Suppressor macrophage treated with lipopolysaccharide for 1 hour (primary cell): ENCODE results near the gene HOXC4.
"Not testable (repeated sequence)": the region's sequence is repeated elsewhere in the genome, so short reads cannot be mapped to it uniquely, and the experiment has no call there.

Source experiments
- DNase-seq, 3 donors: peaks; one replicate each; pipeline ENCODE4 v3.0.0-alpha.2; 2020 to 2022

The HOXC4 gene

DNA sequence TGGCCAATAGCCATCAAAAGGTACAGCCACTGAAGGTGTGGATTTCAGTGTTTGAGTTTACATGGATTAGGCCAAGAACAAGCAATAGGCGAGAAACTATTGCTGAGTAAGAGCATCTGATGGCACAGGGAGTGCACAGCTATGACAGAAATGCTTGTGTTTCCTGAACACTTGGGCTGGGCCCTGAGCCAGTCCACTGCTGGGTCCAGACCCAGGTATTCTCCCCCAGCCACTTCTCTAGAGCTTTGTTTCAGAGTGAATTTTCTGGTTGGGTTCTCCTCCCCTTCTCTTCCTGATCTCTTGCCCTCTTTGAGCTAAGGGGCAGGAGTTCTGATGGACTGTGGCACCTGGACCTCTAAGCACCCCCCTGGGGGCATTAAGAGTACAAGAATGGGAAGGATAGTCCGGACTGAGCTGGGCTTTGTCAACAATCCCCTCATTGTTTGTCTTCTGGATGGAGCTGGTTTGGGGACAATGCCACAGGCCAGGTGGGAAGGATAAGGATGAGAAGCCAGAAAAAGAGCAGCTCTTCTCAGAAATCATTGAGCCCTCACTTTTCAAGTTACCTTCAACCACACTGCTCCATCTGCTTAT is 12.4 kb upstream of the HOXC4 start:
- DNase-seq = no peak

DNA sequence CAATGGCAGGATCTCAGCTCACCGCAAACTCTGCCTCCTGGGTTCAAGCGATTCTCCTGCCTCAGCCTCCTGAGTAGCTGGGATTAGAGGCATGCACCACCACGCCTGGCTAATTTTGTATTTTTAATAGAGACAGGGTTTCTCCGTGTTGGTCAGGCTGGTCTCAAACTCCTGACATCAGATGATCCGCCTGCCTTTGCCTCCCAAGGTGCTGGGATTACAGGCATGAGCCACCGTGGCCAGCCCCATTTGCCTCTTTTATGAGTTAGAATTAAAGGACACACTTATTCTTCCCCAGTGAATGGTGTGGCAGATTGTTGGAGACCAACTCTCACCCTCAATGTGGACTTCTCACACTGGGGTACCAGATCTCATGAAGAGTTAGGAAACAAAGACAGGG is 11.6 kb upstream of the HOXC4 start:
- not testable (repeated sequence) for DNase-seq

DNA sequence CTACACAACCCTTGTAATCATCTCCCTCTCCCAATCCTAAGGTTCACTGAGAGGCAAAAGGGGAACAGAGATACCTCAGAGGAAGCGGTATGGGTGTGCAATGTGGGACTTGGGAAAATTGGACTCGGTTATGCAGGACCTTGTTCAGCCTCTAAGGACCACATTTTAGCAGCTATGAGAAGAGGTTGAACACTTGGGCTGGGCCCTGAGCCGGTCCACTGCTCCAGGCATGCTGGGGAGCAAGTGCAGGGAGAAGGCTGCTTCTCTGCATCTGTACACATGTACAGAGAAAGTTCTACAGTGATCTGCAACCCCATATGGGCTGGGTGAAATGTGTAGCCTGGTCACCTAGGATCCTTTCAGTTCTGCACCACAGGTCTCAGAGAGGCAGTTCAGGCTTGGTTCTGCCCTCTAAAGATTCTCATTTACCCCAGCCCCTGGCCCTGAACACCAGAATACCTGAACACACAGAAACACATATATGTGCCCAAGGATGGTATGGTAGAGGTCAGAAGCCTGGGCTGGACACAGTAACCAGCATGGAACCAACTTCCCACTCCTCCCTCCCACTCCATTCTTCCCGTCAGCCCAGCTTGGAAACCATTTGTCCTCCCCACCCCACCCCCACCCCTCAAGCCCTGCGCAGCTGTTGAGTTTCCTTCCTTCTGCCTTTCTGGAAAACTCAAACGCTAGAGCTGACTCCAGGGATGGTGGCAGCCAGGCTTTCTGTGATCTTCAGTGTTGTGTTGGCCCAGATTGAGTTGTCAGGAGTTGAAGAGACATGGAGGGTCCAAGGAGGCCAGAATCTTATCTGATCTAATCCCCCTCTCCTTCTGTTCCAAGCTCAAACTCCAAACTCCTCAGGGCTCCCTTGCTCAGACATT is 10.4 kb upstream of the HOXC4 start:
- DNase-seq = no peak

DNA sequence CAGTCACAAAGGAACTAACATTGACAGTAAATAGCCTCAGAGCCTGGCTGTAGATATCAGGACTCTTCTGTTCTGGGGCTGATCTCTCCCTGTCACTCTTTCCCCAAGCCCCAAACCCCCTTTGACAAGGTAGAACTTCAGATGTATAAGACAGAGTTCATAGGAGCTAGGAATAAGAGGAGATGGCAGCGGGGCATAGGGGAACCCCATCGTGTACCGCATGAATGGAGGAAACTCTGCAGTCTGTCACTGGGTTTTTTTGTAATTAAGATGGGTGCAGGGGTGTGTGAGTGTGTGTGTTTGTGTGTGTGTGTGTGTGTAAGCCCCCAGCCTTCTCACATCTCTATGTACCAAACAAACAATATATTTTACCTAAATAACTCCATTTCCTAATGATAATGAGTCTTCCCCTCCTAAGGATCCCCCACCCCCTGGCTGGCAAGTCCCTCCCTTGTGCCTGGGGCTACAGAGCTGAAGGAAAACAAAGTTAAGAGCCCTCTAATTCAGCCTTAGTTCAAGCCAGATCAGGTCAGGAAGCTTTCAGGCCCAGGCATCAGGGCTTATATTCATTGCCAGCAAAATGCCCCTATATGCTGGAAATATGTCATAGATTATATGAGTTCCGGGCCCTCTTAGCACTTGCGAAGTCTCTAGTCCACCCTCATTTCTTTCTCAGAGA is 9.1 kb upstream of the HOXC4 start:
- no peak for DNase-seq

DNA sequence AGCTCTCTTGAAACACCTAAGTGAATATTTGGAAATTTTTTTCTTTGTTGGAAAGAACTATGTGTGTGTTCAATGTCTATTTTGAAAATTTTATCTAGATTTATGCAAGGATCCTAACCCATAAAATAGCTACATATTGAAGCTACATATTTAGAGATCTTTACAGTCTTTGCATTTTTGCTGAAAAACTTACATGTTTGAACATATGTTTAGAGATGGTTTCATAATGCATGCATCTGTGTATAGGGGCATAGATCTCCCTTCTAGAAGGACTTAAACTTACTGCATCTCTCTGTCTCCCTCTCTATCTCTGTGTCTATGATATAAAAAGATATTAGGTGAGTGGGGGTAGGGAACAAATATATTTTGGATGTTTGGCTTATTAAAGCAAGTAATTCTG is 8.2 kb upstream of the HOXC4 start:
- DNase-seq = no peak

DNA sequence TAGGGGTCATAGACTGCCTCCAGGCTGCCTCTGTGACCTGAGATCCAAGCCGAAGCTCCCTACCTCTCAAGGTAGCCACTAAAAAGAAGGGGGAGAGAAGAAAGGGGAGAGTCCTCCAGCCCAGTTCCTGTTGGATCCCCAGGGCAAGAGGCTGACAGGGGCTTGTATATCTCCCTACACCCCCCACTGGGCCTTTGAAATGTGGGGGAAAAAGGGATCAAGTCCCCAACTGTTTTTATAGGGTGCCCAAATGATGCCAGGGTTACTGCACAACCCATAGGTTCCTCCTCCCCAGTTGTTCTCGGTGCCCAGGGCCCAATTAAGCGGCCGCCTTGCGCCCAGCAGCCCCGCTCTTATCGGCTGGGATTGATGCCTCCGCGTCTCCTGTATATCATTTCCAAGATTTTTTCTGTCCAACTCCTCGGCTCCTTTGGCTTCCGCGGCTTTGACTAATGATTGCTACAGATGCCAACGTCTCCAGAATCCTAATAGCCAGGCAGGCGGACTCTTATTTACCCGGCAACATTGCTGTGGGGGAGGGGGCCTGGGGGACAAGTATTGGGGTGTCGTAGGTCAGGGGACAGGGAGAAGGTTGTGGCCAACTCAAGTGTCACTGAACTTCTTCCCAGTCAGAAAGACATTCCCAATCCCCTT is 7.6 kb upstream of the HOXC4 start:
- no peak for DNase-seq

DNA sequence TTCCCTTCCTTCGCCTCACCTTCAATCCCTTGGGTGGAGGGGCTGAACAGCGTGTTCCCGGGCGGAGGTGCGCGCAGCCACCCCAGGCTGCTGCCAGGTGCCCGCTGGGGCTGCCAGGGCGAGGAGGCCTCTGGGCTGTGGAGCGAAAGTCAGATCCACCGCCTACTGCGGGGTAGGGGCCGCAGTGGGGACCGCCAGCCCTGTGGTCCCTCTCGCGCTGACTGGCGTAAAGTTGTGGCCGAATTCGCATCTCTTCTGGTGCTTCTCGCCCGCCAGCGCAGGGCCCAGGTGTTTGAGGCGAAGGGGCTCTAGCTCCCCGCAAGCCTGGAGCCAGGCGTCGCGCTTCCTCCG is 6.9 kb upstream of the HOXC4 start:
- DNase-seq = no peak

DNA sequence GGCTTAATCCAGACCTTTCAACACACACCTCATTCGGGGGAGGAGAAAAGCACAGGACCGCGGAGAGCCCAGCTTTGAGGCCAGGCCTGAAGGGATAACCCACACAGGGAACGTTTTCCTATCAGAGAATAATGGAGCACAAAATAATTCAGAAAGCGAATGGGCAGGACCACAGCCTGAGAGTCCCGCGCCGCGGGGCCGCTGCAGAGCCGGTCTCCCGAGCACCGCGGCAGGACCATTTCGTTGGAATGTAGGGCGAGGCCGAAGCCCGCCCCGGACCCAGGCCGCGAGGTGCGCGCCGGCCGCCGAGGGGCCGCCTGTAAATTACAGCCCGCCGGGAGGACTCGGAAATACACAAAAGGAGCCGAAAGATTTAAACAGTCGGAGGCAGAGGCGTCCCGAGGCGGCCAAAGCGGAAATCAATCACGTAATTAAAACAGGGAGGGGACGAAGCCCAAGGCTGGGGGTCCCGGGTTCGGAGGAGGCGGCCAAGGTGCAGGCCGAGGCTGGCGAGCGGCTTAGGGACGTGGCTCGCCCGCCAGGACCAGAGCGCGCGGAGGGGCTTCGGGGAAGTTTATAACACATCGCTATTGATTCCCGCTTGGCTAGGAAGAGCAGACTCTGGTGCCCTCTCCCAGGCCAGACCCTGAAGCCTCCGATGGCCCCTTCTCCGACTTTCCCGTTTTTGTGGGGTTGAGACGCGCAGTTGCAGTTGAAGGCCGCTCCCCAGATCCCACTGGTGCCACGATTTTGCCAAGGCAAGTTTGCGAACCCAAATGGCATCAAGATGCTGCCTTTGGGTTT is 6.3 kb upstream of the HOXC4 start:
- DNase-seq = no peak

DNA sequence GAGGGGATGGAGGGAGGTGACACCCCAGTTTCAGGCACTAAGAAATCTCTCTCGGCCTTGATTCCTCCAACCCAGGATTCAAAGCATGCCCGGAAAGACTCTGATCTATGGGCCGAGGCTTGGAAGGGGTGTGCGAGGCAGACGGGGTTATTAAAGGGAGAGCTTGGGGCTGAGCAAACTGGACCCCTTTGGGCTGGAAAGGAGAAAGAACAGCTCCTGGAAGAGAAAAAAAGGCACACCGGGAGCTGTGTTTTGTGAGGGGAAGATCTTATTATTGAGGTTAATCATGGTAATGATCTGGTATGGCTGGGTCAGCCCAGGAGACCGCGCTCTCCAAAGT is 5.7 kb upstream of the HOXC4 start:
- DNase-seq = no peak

DNA sequence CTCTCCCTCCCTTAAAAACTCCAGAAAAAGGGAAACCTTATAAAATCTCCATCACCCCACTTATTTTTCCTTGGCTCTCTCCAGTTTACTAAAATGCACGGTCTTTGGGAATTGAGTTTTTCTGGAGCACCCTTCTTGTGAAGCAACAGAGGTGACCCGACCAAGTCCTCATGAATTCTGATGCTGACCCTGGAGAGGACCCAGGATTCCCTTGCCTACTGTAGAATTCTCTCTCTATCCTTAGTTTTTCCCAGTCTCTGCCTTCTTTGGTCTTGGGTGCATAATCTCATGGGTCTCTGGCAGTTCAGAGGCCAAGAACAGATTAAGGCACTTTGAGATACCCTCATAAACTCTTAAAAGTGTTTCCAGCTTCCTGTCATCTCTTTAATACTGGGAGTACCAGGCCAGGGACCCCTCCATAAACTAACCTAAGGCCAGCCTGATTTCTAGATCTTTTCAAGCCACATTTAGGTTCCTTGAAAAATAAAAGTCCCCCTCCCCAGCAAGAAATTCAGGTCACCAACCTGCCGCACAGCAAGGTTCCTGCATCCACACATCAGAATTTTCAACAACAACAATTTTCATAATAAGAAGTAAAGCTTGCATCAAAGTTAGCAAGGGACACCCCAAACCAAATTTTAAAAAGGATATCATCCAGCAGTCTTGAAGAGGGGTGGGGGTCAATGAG is 5.1 kb upstream of the HOXC4 start:
- DNase-seq = no peak

DNA sequence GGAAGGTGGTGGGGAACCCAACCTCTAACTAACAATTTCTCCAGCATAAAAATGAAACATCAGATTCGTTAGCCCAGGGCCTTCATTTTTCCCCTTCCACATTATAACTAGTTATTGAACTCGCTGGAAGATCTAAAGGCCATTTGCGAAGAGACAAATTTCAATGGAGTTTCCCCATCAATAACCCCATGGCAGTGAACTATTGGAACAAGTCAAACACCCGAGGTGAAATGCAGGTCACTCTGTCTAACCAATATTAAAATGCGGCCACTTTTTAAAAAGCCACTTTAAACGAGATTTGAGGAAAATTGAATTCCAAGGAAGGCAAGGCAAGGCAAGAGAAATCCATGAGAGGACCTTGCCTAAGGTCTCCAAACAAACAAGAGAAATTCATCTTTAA is 4.5 kb upstream of the HOXC4 start:
- DNase-seq = no peak

DNA sequence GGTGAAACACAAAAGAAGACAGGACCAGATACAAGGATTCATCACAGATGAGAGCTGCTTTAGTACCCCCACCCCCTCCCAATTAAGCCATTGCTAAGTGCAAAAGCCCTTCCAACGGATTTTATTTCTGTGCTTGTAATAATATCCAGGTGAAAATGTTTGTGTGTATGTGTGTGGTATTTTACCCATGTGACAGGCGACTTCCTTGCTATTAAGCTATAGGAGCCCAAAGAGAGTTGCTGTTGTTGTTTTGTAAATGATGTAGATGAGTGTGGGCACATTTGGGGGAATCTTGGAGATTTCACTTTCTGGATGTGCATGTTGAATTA is 3.2 kb upstream of the HOXC4 start:
- DNase-seq = no peak

DNA sequence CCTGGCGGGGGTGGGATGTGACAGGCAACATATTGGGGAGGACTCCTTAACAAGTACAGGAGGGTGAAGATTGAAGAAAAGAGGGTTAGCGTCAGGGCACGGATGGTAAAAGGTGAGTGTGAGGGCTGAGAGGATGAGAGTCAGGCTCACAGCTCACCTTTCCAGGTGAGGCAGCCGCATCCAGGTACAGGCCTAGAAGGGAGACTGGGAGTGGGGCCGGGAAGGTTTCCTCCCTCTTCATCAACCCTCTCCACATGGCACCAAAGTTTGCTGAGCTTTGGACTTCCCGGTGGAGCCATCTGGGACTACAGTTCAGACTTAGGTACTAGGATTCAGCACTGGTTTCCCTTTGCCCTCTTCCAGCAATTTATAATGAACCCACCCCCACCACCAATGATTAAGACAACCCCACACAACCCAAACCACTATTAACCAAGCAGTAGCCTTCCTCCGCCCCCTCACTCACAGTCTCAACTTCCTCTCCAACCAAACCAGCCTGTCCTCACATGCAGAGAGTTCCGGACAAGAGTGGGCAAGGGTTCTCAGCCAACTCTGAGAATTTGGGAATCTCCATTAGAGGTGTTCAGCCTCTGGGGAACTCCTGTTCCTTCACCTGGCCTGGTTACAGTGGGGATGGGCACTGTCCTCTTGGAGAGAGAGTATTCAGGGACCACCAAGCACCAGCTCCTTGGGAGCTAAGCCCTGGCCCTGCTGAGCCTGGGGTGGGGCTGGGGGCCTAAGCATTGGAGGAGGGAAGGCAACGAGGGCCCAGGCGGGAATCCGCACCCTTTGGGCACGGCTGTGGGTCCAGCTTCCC is 2.4 kb upstream of the HOXC4 start:
- DNase-seq = peak; percentile 30 to 48 (median 39)

DNA sequence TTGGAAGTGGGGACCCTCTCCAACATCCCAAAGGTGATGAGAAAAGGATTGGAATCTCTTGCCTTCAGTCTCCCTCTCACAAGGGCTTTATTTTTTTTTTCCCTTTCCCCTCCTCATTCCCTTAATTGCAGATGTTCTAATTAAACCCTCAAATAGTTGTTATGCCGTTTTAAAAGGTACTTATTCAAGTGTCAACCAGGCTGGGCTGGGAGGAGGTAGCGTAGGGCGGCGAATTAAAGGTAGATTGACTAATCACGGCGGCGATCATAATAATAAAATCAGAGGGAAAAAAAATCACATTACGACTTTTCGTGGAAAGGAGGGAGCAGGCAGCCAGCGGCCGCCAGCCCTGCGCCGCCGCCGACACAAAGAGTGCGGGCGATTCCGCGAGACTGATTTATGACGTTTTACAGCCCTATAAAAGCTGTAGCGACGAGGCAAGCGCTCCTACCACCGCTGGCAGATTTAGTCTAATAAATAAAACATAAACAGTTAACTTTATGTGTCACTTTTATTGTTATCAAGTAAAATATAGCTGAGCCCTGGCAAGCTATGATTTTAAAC is 1.7 kb upstream of the HOXC4 start:
- DNase-seq = no peak

DNA sequence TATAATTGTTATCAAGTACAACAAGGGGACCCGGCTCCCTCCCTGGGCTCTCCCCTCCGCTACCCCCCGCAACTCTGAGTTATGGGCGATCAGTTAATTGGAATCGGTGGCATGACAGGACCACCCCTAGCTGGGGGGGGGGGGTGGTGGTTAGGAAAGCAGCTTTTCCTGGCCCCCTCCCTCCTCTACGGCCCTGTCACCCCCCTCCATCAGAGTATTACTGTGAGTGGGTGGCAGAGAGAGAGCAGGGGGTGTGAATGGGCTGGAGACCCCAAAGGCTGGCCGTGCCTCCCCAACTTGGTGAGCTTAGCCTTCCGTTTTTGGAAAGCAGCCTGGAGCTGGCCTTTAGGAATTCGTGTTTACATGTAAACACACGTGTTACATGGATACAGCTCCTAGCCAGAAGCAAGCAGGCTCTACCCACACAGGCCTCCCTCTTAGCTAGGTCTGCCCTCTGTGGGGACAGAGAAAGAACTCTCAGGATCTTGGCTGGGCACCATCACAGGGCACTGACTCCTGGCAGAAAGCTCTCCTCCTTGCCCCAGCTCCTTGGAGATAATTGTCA is 1.1 kb upstream of the HOXC4 start:
- DNase-seq = no peak

DNA sequence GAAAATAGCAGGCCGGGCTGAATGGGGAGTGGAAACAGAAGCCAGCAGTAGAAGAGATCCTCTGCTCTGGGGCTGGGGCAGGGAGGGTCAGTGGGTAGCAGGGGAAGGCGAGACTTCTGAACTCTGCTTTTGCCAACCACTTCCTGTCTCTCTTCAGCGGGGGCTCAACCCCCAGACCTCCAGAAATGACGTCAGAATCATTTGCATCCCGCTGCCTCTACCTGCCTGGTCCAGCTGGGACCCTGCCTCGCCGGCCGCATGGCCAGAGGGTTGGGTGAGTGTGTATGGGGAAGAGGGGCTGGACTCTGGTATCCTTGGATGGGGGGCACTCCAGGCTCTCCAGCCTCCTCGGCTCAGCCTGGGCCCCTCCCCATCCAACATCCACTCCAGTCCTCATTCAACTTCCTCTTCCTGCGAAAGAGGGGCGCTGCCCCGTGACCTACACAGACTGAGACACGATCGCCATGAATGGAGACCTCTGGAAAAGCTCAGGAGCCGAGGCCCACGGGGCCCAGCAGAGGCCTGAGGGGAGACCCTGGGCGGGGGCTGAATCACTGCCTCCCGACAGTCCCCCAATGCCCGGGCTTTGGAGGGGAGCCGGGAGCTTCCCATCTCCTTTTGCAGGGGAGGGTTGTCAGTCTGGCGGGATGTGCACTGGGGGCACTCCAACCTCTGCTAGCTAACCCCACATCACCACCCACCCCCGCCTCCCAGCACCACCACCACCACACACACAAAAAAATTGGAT is 458 bp upstream of the HOXC4 start:
- DNase-seq = no peak

DNA sequence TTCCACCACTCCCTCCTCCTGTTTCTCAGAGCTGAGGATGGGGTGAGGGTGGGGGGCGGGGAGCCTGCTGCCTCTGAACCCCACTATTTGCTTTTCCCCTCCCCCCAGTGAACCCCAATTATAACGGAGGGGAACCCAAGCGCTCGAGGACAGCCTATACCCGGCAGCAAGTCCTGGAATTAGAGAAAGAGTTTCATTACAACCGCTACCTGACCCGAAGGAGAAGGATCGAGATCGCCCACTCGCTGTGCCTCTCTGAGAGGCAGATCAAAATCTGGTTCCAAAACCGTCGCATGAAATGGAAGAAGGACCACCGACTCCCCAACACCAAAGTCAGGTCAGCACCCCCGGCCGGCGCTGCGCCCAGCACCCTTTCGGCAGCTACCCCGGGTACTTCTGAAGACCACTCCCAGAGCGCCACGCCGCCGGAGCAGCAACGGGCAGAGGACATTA is 1.1 kb downstream of the HOXC4 start:
- no peak for DNase-seq

DNA sequence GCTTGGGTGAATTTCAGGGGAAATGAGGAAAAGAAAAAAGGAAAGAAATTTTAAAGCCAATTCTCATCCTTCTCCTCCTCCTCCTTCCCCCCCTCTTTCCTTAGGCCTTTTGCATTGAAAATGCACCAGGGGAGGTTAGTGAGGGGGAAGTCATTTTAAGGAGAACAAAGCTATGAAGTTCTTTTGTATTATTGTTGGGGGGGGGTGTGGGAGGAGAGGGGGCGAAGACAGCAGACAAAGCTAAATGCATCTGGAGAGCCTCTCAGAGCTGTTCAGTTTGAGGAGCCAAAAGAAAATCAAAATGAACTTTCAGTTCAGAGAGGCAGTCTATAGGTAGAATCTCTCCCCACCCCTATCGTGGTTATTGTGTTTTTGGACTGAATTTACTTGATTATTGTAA is 1.9 kb downstream of the HOXC4 start:
- DNase-seq = no peak

DNA sequence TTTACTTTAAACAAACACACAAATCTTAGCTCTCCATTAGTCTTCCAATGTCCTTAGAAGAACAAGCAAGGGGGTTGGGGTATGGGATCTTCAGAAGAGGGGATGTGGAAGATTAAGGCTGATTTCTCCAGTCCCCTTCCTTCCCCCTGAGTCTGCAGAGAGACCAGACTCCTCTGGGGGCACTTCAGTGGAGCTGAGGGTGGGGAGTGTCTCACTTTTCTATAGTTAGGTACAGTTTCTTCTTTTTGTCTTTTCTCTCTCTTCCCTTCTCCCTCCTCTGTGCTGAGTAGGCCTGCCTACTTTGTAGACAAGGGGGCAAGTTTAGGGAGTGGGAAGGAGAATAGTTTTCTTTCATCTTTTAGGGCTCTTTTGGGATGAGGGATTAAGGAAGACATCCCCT is 2.5 kb downstream of the HOXC4 start:
- no peak for DNase-seq
